Measurements from ENCODE around the gene ADPRH.

Gene ADPRH

GRCh38 chr3:119585208-119585607 is 5.9 kb downstream of the ADPRH start:
- in situ Hi-C loops (cut with MboI; ENCODE audit: low pct_unique_long_range_greater_than_20kb, low sequenced_read_pairs, unreplicated experiment): no loop called here
- no peak for DNase-seq (ENCODE audit: low spot score)
- TF ChIP-seq CTCF (IDR thresholded peaks at IDR 0.05; ENCODE audit: extremely low read depth, insufficient read depth, missing control alignments): no peak

DNA sequence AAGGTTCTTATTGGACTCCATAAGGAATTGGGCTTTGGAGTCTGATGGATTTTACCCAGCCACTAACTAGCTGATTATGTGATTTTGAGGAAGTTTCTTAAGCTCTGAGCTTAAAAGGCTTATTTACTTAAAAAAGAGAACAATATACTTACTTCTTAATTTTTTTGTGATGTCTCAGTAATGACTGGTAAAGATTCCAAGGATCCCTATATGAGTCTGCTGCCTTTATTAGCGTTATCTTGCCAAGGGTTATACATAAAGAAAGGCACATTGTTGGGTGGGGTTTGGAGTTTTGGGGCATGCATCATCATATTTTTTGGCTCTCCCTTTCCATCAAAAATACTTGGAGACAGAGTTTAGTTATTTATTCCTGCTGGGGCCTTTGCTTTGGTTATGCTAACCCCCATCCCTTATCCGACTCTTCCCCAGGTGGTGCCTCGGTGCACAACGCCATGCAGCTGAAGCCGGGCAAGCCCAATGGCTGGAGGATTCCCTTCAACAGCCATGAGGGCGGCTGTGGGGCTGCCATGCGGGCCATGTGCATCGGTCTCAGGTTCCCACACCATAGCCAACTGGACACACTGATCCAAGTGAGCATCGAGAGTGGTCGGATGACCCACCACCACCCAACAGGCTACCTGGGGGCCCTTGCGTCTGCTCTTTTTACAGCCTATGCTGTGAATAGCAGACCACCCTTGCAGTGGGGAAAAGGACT is 6.7 kb downstream of the ADPRH start:
- in situ Hi-C loops (cut with MboI; ENCODE audit: low pct_unique_long_range_greater_than_20kb, low sequenced_read_pairs, unreplicated experiment): no loop called here
- no peak for DNase-seq (ENCODE audit: low spot score)
- no peak for TF ChIP-seq CTCF (IDR thresholded peaks at IDR 0.05; ENCODE audit: extremely low read depth, insufficient read depth, missing control alignments)

- in situ Hi-C loops (cut with MboI; ENCODE audit: low pct_unique_long_range_greater_than_20kb, low sequenced_read_pairs, unreplicated experiment): no loop called here
- TF ChIP-seq CTCF (IDR thresholded peaks at IDR 0.05; ENCODE audit: extremely low read depth, insufficient read depth, missing control alignments): no peak
- no peak for DNase-seq (ENCODE audit: low spot score)
Observed at GRCh38 chr3:119586733-119587172, 7.5 kb downstream of the ADPRH start.

DNA sequence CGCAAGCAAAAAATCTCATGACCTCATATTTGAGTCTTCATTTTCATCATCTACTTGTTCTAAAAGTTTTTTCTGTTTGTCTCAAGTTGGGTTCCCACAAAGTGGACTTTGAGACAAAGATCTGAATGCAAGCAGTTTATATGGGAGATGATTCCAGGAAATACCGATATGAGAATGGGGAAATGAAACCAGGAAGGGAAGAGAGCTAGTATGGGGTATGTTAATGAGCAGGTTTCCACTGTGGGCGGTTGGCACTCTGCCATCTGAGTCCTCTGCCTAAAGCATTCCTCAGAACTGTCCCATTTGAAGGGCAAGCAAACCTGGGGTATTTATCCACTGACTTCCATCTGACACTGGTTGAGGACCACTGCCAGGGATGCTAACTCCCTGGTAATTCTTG is 8.8 kb downstream of the ADPRH start:
- in situ Hi-C loops (cut with MboI; ENCODE audit: low pct_unique_long_range_greater_than_20kb, low sequenced_read_pairs, unreplicated experiment): no loop called here
- no peak for DNase-seq (ENCODE audit: low spot score)
- no peak for TF ChIP-seq CTCF (IDR thresholded peaks at IDR 0.05; ENCODE audit: extremely low read depth, insufficient read depth, missing control alignments)

DNA sequence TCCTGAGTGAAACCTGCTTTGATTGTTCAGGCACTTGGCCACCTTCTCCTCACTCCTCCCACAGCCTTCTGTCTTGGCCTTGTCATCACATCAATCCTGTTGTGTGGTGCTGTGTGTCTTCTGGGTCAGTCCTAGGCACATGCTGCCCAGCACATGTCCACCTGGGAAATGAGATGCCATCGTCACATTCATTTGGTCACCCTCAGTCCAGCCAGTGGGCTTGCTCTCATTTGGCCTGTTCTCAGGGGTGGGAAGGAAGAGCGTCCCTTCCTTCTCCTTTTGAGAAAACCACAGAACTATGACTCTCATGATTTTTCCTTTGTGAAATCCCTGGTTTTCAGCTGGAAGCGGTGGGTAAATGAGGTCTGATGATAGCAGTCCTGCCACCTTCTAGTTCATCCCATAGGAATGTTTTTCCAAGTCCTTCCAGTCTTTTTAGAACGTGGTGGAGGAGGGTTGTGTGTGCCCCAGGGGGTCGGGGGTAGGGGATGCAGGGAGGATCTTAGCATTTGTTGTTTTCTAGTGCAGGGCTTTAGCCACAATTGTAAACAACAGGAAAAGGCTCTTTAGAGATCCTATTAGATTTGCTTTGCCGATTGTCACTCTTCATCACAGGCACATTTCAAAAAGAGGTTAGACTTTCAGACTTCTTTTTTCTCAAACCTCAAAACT is 9.9 kb downstream of the ADPRH start:
- TF ChIP-seq CTCF (IDR thresholded peaks at IDR 0.05; ENCODE audit: extremely low read depth, insufficient read depth, missing control alignments): no peak
- in situ Hi-C loops (cut with MboI; ENCODE audit: low pct_unique_long_range_greater_than_20kb, low sequenced_read_pairs, unreplicated experiment): no loop called here
- no peak for DNase-seq (ENCODE audit: low spot score)

DNA sequence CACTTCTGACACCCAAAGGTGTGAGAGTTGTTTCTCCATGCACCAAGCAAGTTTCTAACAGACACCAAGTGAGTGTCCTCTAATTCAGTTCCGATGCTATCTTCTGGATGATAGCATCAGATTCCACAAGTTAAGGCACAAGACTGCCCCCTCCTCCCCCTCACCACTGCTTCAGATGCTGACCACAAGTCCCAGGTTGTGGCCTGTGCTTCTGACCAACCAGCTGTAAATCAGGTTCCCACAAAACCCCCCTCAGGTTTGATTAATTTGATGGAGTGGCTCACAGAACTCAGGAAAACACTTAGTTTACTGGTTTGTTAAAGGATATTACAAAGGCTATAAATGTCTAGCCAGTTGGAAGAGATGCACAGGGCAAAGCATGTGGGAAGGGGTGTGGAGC is 11.4 kb downstream of the ADPRH start:
- in situ Hi-C loops (cut with MboI; ENCODE audit: low pct_unique_long_range_greater_than_20kb, low sequenced_read_pairs, unreplicated experiment): no loop called here
- no peak for TF ChIP-seq CTCF (IDR thresholded peaks at IDR 0.05; ENCODE audit: extremely low read depth, insufficient read depth, missing control alignments)
- no peak for DNase-seq (ENCODE audit: low spot score)
